AG08395 (cell line): ENCODE measurements around the gene APLP2.

ENCODE experiments used
- DNase-seq: peaks from one replicate; pipeline ENCODE4 v3.0.0; 2012; ENCODE audit warnings: mixed read lengths, low spot score

The APLP2 gene

DNA sequence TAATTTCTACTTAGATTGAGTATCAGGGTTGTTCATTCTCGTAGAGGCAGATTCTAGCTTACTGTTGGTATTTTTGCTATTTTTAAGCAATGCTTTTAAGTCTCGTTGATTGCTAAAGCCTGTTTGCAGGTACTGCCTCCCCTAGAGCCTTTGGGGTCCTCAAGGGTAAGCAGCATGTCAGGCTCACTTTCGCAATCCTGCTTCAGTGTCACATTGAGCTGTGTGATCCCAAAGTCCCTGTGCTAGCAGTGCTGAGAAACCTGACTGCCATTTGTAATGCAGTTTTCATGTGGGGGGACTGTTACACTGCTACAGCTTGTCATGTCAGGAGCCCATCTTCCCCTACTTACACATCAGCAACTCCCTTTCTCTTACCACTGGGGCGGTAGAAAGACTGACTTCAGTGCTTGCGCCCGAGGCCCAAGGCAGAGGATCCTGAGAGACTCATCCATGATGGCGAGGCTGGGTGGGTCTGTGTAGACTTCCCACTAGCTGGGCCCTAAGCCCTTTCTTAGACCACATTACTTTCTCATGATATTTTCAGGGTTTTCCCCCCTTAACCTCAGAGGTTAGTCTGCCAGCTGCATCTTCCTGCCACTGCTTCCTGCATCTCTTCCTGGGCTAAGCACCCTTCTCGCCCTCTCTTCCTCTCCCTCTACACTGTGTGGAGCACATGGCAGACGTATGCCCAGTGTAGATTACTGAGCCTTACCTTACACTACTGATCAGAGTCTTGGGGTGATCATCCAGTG, 49.1 kb downstream of the APLP2 start:
- no peak for DNase-seq

DNA sequence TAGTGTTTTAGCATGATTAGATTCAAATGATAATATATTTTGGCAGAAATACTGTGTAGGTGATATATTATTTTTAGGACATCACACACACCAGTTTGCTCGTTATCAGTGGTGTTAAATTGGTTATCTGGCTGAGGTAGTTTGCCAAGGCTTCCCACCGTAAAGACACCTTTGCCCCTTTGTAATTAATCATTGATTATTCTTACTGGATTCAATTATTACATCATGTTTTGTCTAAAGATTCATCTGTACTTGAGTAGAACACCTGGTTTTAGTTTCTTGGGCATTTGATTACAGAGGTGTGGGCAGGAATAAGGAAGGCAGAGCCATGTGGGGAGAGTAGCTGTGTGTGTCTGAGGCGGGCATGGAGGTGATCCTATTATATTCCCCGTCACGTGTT, 50.4 kb downstream of the APLP2 start:
- DNase-seq: no peak

DNA sequence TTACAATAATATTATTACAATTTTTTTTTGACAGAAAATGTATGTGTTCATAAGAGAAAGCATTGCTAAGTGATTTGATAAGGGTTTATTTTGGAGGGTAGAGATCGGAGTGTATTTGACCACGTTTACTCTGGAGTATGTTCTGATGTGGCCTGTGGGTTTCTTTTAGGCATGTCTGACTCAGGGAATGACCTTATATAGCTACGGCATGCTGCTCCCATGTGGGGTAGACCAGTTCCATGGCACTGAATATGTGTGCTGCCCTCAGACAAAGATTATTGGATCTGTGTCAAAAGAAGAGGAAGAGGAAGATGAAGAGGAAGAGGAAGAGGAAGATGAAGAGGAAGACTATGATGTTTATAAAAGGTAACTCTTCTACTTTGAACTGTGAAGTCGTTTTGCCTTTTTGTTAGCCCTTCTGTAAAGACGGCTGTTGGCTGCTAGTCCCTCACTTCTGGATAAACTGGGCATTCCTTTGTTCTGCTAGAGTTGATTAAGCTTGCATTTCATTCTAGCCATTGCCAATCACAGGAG, 51.8 kb downstream of the APLP2 start:
- DNase-seq: peak; percentile 64

DNA sequence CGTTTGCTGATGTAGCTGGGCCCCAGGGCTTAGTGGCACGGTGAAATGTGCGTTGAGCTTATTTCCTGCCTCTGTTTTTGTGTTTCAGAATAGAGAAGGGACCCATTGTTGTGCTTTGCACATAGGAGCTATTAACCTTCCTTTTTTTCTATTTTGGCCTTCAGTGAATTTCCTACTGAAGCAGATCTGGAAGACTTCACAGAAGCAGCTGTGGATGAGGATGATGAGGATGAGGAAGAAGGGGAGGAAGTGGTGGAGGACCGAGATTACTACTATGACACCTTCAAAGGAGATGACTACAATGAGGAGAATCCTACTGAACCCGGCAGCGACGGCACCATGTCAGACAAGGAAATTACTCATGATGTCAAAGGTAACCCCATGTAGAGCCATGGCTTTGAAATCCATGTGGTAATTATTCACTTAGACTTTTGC, 52.5 kb downstream of the APLP2 start:
- no peak for DNase-seq

DNA sequence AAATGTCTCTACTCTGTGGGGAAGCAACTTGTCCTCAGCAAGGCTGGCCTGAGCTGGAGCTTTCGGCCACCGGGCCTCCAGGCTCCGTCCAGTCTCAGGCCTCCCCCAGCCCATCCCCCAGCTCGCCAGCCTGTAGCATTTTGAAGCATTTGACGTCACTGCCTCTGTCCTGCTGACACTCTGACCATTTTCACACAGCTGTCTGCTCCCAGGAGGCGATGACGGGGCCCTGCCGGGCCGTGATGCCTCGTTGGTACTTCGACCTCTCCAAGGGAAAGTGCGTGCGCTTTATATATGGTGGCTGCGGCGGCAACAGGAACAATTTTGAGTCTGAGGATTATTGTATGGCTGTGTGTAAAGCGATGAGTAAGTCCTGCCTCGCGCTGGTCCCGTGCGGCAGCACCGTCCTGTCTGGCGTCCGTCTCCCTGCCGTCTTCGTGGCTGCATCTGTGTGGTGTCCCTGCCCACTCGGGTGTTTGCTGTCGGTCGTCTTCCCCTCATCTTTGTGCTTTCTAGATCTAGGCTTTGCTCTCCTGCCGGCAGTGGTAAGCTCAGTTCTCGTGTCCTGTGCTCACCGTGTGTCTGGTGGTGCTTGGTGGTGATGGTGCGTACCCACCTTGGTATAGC, 53.8 kb downstream of the APLP2 start:
- DNase-seq: no peak

DNA sequence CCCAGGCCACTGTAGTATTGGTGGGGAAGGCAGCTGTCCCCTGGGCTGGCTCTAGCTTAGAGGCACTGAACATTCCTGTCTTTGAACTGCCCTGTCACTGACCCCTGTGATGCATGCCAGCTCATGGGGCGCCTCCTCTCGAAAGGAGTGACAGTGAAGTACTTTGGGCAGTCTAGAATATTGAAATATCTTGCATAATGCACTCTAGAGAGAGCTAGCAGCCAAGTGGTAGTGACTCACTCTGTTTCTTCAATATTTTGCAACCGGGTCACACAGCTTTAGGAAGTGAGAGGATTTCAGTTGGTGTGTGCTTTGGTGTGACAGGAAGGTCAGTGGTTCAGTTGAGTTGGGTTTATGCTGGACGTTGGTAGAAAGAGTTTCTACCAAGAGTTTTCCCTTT, 54.4 kb downstream of the APLP2 start:
- peak; percentile 92 for DNase-seq

DNA sequence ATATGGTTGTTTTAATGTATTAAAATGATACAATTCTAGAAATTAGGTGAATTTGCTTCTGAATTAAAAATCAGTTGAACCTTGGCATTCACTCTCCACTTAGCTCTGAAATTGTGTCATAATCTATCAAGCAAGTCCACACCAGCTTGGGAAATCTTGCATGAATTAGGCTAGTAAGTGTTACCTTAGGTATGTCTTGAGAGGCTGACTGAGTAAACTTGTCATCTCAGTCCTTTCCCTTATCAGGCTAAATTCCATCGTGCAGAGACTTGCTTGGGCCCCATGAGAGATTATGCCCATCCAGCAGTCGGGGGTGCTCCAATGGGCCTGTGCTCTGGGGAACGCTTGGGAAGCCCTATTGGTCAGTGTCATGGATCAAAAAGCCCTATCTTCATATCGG, 55.9 kb downstream of the APLP2 start:
- DNase-seq: no peak

DNA sequence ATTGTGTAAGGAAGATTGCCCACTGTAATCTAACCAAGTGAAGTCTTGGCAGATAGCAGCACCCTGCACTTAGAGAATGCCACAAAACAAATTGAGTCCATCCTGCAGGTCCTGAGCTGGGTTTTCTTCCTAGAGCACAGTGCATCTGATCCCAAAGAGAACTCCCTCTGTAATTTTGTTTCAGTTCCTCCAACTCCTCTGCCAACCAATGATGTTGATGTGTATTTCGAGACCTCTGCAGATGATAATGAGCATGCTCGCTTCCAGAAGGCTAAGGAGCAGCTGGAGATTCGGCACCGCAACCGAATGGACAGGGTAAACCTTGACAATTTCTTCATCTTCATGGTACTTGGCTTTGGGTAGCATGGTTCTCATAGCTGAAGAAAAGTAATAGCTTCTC, 56.8 kb downstream of the APLP2 start:
- no peak for DNase-seq

DNA sequence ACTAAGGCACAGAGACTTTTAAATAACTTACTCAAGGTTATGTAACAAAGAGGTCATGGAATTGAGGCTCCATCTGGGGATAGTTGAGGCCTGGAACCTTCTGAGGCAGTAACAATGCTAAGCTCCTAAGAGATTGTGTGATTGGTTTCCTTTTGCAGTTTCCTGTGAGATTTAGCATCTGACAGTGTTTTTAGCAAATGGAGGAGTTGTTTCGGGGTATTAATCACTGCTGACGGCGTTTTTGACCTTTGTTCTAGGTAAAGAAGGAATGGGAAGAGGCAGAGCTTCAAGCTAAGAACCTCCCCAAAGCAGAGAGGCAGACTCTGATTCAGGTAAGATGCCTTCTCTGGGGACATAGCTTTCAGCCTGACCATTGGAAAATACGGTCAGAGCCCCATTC, 57.8 kb downstream of the APLP2 start:
- DNase-seq: no peak

DNA sequence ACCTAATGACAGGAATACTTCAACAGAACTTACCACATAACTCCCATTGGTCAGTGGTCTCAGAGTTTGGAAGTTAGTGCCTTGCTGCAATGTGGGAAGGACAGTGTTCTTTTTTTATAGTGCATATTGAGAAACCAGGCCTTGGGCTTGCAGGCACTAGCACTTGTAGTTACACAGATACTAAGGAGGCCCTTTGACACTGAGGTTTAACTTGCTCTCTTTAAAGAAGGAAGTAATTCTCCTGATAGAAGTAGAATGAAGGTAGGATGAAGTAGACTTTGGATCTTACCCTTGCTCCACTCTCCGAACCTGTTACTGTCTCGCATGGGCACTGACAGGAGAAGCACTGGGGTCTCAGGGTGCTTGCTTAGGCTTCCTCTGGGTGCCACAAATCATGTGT, 58.9 kb downstream of the APLP2 start:
- DNase-seq: no peak

DNA sequence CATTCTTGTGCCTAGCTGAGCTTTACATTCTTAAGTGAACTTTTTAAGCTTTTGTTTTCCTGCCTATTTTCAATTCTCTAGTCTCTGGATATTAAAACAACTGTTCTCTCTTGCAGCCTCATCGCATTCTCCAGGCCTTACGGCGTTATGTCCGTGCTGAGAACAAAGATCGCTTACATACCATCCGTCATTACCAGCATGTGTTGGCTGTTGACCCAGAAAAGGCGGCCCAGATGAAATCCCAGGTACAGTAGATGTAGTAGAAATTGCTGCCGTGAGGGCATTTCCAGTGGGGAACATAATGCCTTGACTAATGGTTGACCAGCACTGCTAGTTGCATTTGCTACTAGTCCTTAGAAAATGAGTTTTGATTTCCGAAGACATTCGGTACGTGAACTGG, 60.2 kb downstream of the APLP2 start:
- no peak for DNase-seq

- peak; percentile 81 for DNase-seq
Measured at GRCh38 chr11:130131961-130132850, 62.5 kb downstream of the APLP2 start.

- DNase-seq: no peak
Measured at GRCh38 chr11:130133716-130134115, 64.0 kb downstream of the APLP2 start.

DNA sequence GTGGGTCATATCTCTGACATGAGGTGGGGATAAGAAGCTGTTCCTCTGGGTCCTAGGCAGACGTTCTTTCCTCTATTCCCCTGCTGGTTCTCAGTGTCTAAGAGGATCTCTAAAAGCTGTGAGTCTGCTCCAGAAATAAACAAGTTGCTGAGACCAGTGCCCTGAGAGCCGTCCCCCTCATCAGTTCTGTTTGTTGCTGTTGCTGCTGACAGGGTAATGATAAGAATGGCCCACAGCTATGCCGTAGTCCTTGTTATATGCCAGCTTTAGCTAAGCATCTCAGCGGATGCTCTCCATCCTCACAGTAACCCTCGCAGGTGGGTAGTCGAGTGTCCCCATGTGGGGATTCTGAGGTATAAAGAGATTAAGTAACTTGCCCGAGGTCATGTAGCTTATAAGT, 66.4 kb downstream of the APLP2 start:
- no peak for DNase-seq

DNA sequence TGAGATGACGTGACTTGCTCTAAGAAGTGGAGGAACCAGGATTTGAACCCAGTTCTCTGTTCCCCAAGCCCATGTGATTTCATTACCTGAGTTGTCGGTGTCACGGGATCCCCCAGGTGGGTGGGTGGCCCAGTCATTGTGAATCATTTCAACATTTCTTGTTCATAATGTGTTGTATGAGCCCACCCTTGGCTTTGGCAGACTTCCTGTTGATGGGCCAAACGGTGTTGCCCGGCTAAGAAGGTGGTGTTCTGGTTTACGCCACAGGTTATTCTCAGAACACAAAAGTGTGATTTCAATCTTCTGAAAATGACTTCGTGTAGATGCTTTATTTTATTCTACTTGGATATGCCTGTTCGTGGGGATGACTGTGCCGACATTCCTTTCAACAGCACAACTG, 68.3 kb downstream of the APLP2 start:
- DNase-seq: no peak

- no peak for DNase-seq
Measured at GRCh38 chr11:130139401-130139800, 69.7 kb downstream of the APLP2 start.

DNA sequence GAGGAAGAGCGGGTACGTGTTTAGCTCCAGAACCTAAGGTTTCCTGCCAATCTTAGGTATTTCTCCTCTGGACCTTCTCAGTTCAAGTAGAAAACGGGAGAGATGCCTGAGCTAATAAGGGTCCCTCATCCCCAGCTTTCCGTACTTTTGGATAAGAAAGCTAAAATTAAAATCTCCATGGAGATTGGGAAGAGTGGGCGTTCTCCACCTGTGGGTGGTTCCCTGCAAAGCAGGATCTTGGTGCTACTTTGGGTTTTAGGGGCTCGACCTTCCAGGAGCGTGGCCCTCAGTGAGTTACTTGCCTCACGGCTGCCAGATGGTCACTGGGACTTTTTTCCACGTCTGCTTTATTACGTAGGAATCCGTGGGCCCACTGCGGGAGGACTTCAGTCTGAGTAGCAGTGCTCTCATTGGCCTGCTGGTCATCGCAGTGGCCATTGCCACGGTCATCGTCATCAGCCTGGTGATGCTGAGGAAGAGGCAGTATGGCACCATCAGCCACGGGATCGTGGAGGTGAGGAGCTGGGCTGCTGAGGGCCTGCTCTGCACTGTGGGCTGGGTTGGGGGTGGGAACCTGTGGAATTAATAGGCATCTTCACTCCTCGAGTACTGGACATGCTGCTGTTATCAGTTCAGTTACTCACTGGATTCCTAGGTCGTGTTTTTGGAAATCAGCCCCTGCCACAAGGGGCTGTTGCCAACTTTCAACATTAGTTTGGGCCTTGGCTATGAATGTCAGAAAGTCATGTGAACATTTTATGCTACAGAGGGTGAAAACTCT, 72.1 kb downstream of the APLP2 start:
- DNase-seq: peak; percentile 39

- no peak for DNase-seq
Measured at GRCh38 chr11:130144141-130144540, 74.4 kb downstream of the APLP2 start.

- DNase-seq: no peak
Measured at GRCh38 chr11:130144861-130145281, 75.2 kb downstream of the APLP2 start.

- DNase-seq: no peak
Measured at GRCh38 chr11:130145311-130145812, 75.7 kb downstream of the APLP2 start.

DNA sequence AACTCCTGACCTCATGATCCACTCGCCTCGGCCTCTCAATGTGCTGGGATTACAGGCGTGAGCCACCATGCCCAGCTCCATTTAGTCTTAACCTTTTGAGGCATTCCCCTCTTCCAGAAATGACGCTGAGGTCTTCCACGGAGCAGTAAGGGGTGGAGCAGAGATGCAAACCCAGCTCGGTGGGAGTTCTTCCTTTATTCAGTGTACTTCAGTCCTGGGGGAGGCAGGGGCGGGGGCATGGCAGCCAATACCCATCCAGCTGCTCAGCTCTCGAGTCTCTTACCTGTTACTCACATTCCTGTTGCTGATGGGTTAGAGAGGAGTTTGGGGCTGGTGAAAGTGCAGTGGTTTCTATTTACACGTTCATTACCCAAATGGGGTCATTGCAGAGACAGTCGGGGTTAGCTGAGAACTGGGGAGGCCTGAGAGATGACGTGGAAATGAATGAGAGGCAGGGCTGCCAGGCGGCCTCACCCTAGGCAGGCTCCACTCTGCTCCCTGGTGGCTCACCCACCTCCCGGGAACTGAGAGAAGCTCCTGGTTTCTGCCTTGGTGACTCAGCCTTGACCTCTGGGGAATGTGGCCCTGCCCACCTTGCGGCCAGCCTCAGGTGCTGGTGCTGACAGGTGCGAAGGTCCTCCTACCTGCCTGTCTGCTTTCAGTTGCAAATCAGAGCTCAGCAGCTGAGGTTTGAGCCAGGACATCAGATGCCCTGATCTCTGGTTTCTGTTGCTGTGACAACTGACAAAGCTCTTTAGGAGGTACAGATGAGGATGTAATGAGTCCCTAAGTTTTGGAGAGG, 76.5 kb downstream of the APLP2 start:
- DNase-seq: peak; percentile 44
